Thoracic aorta (tissue), 2 donors: ENCODE measurements around the gene MDM4. TPM values are rescaled to one million over a fixed set of nuclear protein-coding genes. Genes with fewer than 3 reads are reported as not detected.
A peak's percentile ranks its signal among the peaks of the same experiment; 100 is the strongest.

ENCODE experiments used
- ATAC-seq: fragments of 150-250 bp; one replicate; pipeline ENCODE4 v1.8.0; 2017; ENCODE audit warnings: low read depth; ENCODE audit not compliant: insufficient number of reproducible peaks, low FRiP score
- DNase-seq: peaks from one replicate; pipeline ENCODE4 v3.0.0-alpha.2; 2020; ENCODE audit warnings: low spot score
- H3K27ac ChIP-seq, 2 donors: fragments of 200-600 bp; sonication (generic); 1 replicate in 1 of 2; 2 replicates in 1 of 2; pipeline ENCODE4 v1.5.1; 2016; ENCODE audit warnings: mild to moderate bottlenecking in 2 of 2, moderate library complexity in 2 of 2
- H3K27me3 ChIP-seq: fragments of 200-600 bp; sonication (generic); replicated peaks from 2 replicates; pipeline ENCODE4 v1.6.0; 2016; ENCODE audit warnings: mild to moderate bottlenecking; ENCODE audit not compliant: insufficient read depth
- H3K36me3 ChIP-seq: fragments of 200-600 bp; sonication (generic); one replicate; pipeline ENCODE4 v1.5.1; 2016
- H3K4me1 ChIP-seq, 2 donors: fragments of 200-600 bp; sonication (generic); 1 replicate in 1 of 2; 2 replicates in 1 of 2; pipeline versions ENCODE4 v1.5.1 to v1.6.0; 2016; ENCODE audit warnings: low read depth in 2 of 2, mild to moderate bottlenecking in 1 of 2; ENCODE audit not compliant: control insufficient read depth in 1 of 2
- H3K4me3 ChIP-seq: fragments of 200-600 bp; sonication (generic); 2 replicates; pipeline ENCODE4 v1.5.1; 2016; ENCODE audit warnings: mild to moderate bottlenecking
- H3K9me3 ChIP-seq: fragments of 200-600 bp; sonication (generic); 2 replicates; pipeline ENCODE4 v1.5.1; 2016
- total RNA-seq, 2 donors: library from RNA; depleted of rRNA; stranded (reverse); fragments of >200 nt; gene quantifications; one replicate each; pipeline versions ENCODE4 v1.1.0 to v1.2.3, GENCODE V29; 2016
- TF ChIP-seq, protein P1 (sequence below): fragments of 200-600 bp; sonication (generic); IDR thresholded peaks from one replicate; pipeline ENCODE4 v1.5.1; 2019; ENCODE audit warnings: antibody characterized with exemption

MDM4 gene
- total RNA-seq, 2 donors from 2014 or later: 79.9 to 126 TPM

- H3K4me1 ChIP-seq: peaks cover 14 to 69% of the 10 kb centered on the region in 2 donors
- H3K4me3 ChIP-seq: no peak overlapping the region
- H3K9me3 ChIP-seq: no peaks in the 10 kb centered on the region
- DNase-seq: no peak
- no peaks in the 10 kb centered on the region for H3K27me3 ChIP-seq
- H3K27ac ChIP-seq: no peak overlapping the region
- TF ChIP-seq, protein P1, sequence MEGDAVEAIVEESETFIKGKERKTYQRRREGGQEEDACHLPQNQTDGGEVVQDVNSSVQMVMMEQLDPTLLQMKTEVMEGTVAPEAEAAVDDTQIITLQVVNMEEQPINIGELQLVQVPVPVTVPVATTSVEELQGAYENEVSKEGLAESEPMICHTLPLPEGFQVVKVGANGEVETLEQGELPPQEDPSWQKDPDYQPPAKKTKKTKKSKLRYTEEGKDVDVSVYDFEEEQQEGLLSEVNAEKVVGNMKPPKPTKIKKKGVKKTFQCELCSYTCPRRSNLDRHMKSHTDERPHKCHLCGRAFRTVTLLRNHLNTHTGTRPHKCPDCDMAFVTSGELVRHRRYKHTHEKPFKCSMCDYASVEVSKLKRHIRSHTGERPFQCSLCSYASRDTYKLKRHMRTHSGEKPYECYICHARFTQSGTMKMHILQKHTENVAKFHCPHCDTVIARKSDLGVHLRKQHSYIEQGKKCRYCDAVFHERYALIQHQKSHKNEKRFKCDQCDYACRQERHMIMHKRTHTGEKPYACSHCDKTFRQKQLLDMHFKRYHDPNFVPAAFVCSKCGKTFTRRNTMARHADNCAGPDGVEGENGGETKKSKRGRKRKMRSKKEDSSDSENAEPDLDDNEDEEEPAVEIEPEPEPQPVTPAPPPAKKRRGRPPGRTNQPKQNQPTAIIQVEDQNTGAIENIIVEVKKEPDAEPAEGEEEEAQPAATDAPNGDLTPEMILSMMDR: no peak
- no peaks in the 10 kb centered on the region for H3K36me3 ChIP-seq
- ATAC-seq: no peak
Observed at GRCh38 chr1:204471687-204472086, 44.5 kb upstream of the MDM4 start.

GRCh38 chr1:204472660-204473059 is 43.5 kb upstream of the MDM4 start:
- H3K9me3 ChIP-seq: no peaks in the 10 kb centered on the region
- H3K36me3 ChIP-seq: no peaks in the 10 kb centered on the region
- H3K4me3 ChIP-seq: no peak overlapping the region
- H3K27me3 ChIP-seq: no peaks in the 10 kb centered on the region
- H3K27ac ChIP-seq: no peak overlapping the region
- no peak for DNase-seq
- TF ChIP-seq, protein P1: no peak
- H3K4me1 ChIP-seq: peaks cover 19 to 69% of the 10 kb centered on the region in 2 donors
- ATAC-seq: no peak

GRCh38 chr1:204473400-204473965 is 42.7 kb upstream of the MDM4 start:
- no peaks in the 10 kb centered on the region for H3K27me3 ChIP-seq
- H3K36me3 ChIP-seq: no peaks in the 10 kb centered on the region
- DNase-seq (no peak), ATAC-seq (no peak)
- H3K4me1 ChIP-seq: peaks cover 27 to 69% of the 10 kb centered on the region in 2 donors
- TF ChIP-seq, protein P1: no peak
- H3K27ac ChIP-seq: no peak overlapping the region
- no peaks in the 10 kb centered on the region for H3K9me3 ChIP-seq
- H3K4me3 ChIP-seq: no peak overlapping the region

GRCh38 chr1:204475656-204476432 is 40.4 kb upstream of the MDM4 start:
- Histone ChIP-seq H3K36me3 (no peaks in the 10 kb centered on the region), H3K27me3 (no peaks in the 10 kb centered on the region), H3K4me3 (peak overlapping the region; percentile 35), H3K9me3 (no peaks in the 10 kb centered on the region), H3K27ac (peak overlapping the region in 1 of 2 donors; percentile 18), H3K4me1 (peaks cover 42 to 75% of the 10 kb centered on the region in 2 donors)
- DNase-seq: no peak
- TF ChIP-seq, protein P1: no peak
- no peak for ATAC-seq

DNA sequence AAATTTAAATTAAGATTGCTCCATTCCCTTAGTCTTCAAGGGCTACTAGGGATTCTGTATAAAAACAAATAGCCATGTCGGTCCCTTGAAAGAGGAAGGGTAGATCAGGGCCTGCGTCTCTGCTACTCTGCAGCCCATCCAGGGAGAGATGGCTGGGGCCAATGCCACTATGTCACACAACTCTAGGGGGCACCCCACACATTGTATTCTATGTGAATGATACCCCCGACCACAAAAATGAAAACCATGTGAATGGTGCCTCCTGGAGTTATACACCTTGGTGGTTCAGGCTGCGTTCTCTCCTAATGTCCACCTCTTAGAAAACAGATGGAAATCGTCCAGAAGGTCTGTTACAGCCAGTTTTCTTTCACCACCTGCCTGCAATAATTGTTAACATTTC is 39.6 kb upstream of the MDM4 start:
- H3K27me3 ChIP-seq: no peaks in the 10 kb centered on the region
- DNase-seq: no peak
- no peak overlapping the region for H3K4me3 ChIP-seq
- peaks cover 42 to 82% of the 10 kb centered on the region in 2 donors for H3K4me1 ChIP-seq
- no peaks in the 10 kb centered on the region for H3K9me3 ChIP-seq
- ATAC-seq: no peak
- no peaks in the 10 kb centered on the region for H3K36me3 ChIP-seq
- TF ChIP-seq, protein P1: no peak
- H3K27ac ChIP-seq: no peak overlapping the region
